GF-D8 (cell line): ENCODE measurements around the gene HERC3.
"Not testable (repeated sequence)": the region's sequence is repeated elsewhere in the genome, so short reads cannot be mapped to it uniquely, and the experiment has no call there.

Source experiments
- DNase-seq: peaks from one replicate; lab custom pipeline; 2025; lab: John Stamatoyannopoulos, UW

Gene HERC3

GRCh38 chr4:88609387-88609786, 17.1 kb downstream of the HERC3 start:
- DNase-seq: peak; percentile 41

GRCh38 chr4:88609794-88610193, 17.5 kb downstream of the HERC3 start:
- DNase-seq: not testable (repeated sequence)

GRCh38 chr4:88610771-88611170, 18.5 kb downstream of the HERC3 start:
- no peak for DNase-seq

GRCh38 chr4:88613417-88613875, 21.2 kb downstream of the HERC3 start:
- DNase-seq: peak; percentile 67

GRCh38 chr4:88614058-88614457, 21.8 kb downstream of the HERC3 start:
- no peak for DNase-seq

- DNase-seq: no peak
Observed at GRCh38 chr4:88616275-88617150, 24.2 kb downstream of the HERC3 start.

- no peak for DNase-seq
Observed at GRCh38 chr4:88618782-88619485, 26.7 kb downstream of the HERC3 start.

GRCh38 chr4:88619971-88620370, 27.7 kb downstream of the HERC3 start:
- DNase-seq: no peak

- DNase-seq: no peak
Observed at GRCh38 chr4:88621763-88622327, 29.6 kb downstream of the HERC3 start.

GRCh38 chr4:88623097-88623496, 30.8 kb downstream of the HERC3 start:
- DNase-seq: no peak

GRCh38 chr4:88628746-88629145, 36.5 kb downstream of the HERC3 start:
- DNase-seq: no peak

- no peak for DNase-seq
Observed at GRCh38 chr4:88629826-88630225, 37.5 kb downstream of the HERC3 start.

GRCh38 chr4:88630756-88631155, 38.5 kb downstream of the HERC3 start:
- no peak for DNase-seq

GRCh38 chr4:88643932-88644331, 51.7 kb downstream of the HERC3 start:
- no peak for DNase-seq

- DNase-seq: no peak
Observed at GRCh38 chr4:88645994-88646393, 53.7 kb downstream of the HERC3 start.

GRCh38 chr4:88646528-88647280, 54.4 kb downstream of the HERC3 start:
- DNase-seq: no peak

- DNase-seq: no peak
Observed at GRCh38 chr4:88649716-88650115, 57.4 kb downstream of the HERC3 start.

- DNase-seq: no peak
Observed at GRCh38 chr4:88653371-88653946, 61.2 kb downstream of the HERC3 start.

GRCh38 chr4:88655226-88655625, 62.9 kb downstream of the HERC3 start:
- DNase-seq: no peak

- no peak for DNase-seq
Observed at GRCh38 chr4:88659055-88659889, 67.0 kb downstream of the HERC3 start.

- DNase-seq: no peak
Observed at GRCh38 chr4:88659890-88660208, 67.6 kb downstream of the HERC3 start.
